Endodermal cell (in vitro differentiated cells): ENCODE measurements around the gene PET117. TPM values are rescaled to one million over a fixed set of nuclear protein-coding genes. Genes with fewer than 3 reads are reported as not detected.

Experiments
- DNase-seq: peaks from one replicate; pipeline ENCODE4 v3.0.0-alpha.2; 2017
- H3K27ac ChIP-seq: 2 replicates; pipeline ENCODE4 v1.5.1; 2013; ENCODE audit warnings: mild to moderate bottlenecking, low read depth, low read length, moderate library complexity
- H3K27me3 ChIP-seq: 2 replicates; pipeline ENCODE4 v1.6.1; 2013; ENCODE audit warnings: mild to moderate bottlenecking, low read length, moderate library complexity; ENCODE audit not compliant: insufficient read depth, control insufficient read depth, poor library complexity, severe bottlenecking
- H3K36me3 ChIP-seq: 2 replicates; pipeline ENCODE4 v1.7.0; 2013; ENCODE audit warnings: mild to moderate bottlenecking, low read length, moderate library complexity; ENCODE audit not compliant: control insufficient read depth, insufficient read depth
- H3K4me1 ChIP-seq: one replicate; pipeline ENCODE4 v1.7.0; 2013; ENCODE audit warnings: low read length; ENCODE audit not compliant: control insufficient read depth, insufficient read depth
- H3K4me3 ChIP-seq: 2 replicates; pipeline ENCODE4 v1.5.1; 2013; ENCODE audit warnings: mild to moderate bottlenecking, low read length, moderate library complexity
- H3K9ac ChIP-seq: 2 replicates; pipeline ENCODE4 v1.6.1; 2013; ENCODE audit warnings: mild to moderate bottlenecking, low read length, moderate library complexity; ENCODE audit not compliant: poor library complexity, severe bottlenecking; ENCODE audit errors: extremely low read depth
- H3K9me3 ChIP-seq: 2 replicates; pipeline ENCODE4 v1.6.1; 2013; ENCODE audit warnings: mild to moderate bottlenecking, low read length, moderate library complexity; ENCODE audit not compliant: control insufficient read depth
- H3K27ac Mint-ChIP-seq: 2 replicates; pipeline ENCODE4 v1.8.0; 2020; ENCODE audit warnings: mixed read lengths
- H3K27me3 Mint-ChIP-seq: 2 replicates; pipeline ENCODE4 v1.8.0; 2021; ENCODE audit warnings: mild to moderate bottlenecking, mixed read lengths; ENCODE audit not compliant: insufficient read depth
- H3K36me3 Mint-ChIP-seq: 2 replicates; pipeline ENCODE4 v1.8.0; 2020; ENCODE audit warnings: low read depth, mixed read lengths
- H3K4me1 Mint-ChIP-seq: 2 replicates; pipeline ENCODE4 v1.8.0; 2020; ENCODE audit warnings: mixed read lengths
- H3K4me3 Mint-ChIP-seq: 2 replicates; pipeline ENCODE4 v1.8.0; 2020; ENCODE audit warnings: mild to moderate bottlenecking, moderate library complexity, mixed read lengths
- H3K9me3 Mint-ChIP-seq: 2 replicates; pipeline ENCODE4 v1.8.0; 2020; ENCODE audit warnings: mild to moderate bottlenecking, mixed read lengths
- WGBS, 2 experiments: methylation state at CpG; one replicate each; pipeline versions ENCODE4 v1.1.5 to v1.1.7; 2013; ENCODE audit warnings: missing lambda C conversion rate in 2 of 2, mixed read lengths in 1 of 2; ENCODE audit not compliant: insufficient coverage in 1 of 2, insufficient read length in 1 of 2; 5-methylcytosine and 5-hydroxymethylcytosine counted together
- total RNA-seq, 2 donors: library from RNA; stranded (reverse); fragmentation: NEBNext Ultra II Directional in 1 of 2; extraction: Animal tissue kit (Norgen Biotek cat#: 25700) in 1 of 2; gene quantifications; 2 replicates in 1 of 2; 3 replicates in 1 of 2; pipeline ENCODE4 v1.2.1, GENCODE V29; 2021
- TF ChIP-seq, protein P1 (sequence below): fragments of 200-600 bp; sonication (generic); conservative IDR thresholded peaks from 2 replicates; pipeline ENCODE4 v1.5.0; 2021; ENCODE audit warnings: antibody characterized with exemption, mild to moderate bottlenecking

PET117 gene
- total RNA-seq, 2 donors from 2014 or later: 34.2 to 44.4 TPM

DNA sequence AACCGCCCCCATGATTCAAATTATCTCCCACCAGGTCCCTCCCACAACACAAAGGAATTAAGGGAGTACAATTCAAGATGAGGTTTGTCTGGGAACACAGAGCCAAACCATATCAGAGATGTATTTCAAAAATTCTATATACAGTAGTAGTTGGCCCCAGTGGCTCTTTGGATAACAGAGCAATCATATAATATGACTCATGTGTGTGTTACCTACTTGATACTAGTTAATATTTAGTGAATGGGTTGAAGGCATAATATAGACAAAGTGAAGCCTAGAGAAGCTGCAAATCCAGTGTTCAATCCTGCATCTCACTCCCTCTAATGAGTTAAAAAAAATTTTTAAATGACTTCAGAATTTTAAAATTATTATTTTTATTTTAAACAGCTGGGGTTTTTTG, 43.2 kb downstream of the PET117 start:
- Histone ChIP-seq H3K27ac (no peak overlapping the region), H3K27me3 (no peaks in the 10 kb centered on the region), H3K4me1 (no peaks in the 10 kb centered on the region), H3K9me3 (peaks cover 27% of the 10 kb centered on the region), H3K4me3 (no peak overlapping the region), H3K9ac (no peak overlapping the region), H3K36me3 (peaks cover 68% of the 10 kb centered on the region)
- Mint-ChIP-seq H3K27me3 (no peaks in the 10 kb centered on the region), H3K36me3 (peaks cover 79% of the 10 kb centered on the region), H3K4me1 (peaks cover 15% of the 10 kb centered on the region), H3K27ac (no peak overlapping the region), H3K9me3 (peaks cover 25% of the 10 kb centered on the region), H3K4me3 (no peak overlapping the region)
- no peak for DNase-seq
- TF ChIP-seq, protein P1, sequence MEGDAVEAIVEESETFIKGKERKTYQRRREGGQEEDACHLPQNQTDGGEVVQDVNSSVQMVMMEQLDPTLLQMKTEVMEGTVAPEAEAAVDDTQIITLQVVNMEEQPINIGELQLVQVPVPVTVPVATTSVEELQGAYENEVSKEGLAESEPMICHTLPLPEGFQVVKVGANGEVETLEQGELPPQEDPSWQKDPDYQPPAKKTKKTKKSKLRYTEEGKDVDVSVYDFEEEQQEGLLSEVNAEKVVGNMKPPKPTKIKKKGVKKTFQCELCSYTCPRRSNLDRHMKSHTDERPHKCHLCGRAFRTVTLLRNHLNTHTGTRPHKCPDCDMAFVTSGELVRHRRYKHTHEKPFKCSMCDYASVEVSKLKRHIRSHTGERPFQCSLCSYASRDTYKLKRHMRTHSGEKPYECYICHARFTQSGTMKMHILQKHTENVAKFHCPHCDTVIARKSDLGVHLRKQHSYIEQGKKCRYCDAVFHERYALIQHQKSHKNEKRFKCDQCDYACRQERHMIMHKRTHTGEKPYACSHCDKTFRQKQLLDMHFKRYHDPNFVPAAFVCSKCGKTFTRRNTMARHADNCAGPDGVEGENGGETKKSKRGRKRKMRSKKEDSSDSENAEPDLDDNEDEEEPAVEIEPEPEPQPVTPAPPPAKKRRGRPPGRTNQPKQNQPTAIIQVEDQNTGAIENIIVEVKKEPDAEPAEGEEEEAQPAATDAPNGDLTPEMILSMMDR: no peak
- 0% methylated on average over 1 of the region's 1 CpG; no CpG with 5 or more reads in 1 of the 2 experiments for WGBS, 2 experiments

DNA sequence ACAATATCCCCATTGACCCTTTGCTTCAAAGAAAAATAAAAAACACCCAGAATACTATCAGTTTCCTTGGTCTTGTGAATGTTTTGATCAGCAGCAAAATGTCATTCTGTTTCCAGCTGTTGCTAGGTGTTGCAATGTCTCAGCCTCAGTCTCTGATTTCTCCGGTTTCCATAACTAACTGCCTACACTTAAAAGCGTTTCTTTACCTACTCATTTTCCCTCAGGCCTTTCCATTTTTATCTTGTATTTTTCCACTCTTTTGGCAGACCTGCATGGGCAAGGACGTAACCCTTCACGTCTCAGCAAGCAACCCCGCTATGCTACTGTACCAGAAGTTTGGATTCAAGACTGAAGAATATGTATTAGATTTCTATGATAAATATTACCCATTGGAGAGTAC, 49.4 kb downstream of the PET117 start:
- Histone ChIP-seq H3K9ac (no peak overlapping the region), H3K9me3 (no peaks in the 10 kb centered on the region), H3K27me3 (no peaks in the 10 kb centered on the region), H3K4me3 (no peak overlapping the region), H3K27ac (no peak overlapping the region), H3K36me3 (peaks cover 64% of the 10 kb centered on the region), H3K4me1 (peaks cover 7% of the 10 kb centered on the region)
- WGBS, 2 experiments: 93 to 94% methylated on average over 2 to 5 of the region's 5 CpGs
- no peak overlapping the region for H3K4me3 Mint-ChIP-seq
- TF ChIP-seq, protein P1: no peak
- H3K27me3 Mint-ChIP-seq: no peaks in the 10 kb centered on the region
- no peaks in the 10 kb centered on the region for H3K9me3 Mint-ChIP-seq
- no peak overlapping the region for H3K27ac Mint-ChIP-seq
- H3K36me3 Mint-ChIP-seq: peaks cover 73% of the 10 kb centered on the region
- peaks cover 11% of the 10 kb centered on the region for H3K4me1 Mint-ChIP-seq
- no peak for DNase-seq

DNA sequence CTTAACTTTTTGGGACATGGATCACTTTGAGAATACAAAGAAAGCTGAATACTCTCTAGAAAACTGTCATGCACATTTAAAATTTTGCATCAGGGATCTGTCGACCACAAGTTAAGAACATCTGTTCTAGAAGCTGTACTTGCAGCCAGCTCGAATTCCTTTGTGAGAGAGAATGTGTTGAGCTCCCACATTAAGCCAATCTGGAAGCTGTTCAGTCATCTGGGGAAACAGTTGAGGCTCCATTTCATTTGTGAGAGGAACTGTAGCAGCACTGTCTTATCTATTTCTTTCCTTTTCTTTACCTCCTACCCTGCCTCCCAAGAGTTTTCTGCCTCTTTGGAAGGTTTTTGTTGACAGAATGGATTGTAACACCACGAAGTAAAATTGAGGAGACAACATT, 50.8 kb downstream of the PET117 start:
- Histone ChIP-seq H3K27me3 (no peaks in the 10 kb centered on the region), H3K9ac (no peak overlapping the region), H3K27ac (no peak overlapping the region), H3K4me3 (no peak overlapping the region), H3K9me3 (peaks cover 2% of the 10 kb centered on the region), H3K4me1 (peaks cover 7% of the 10 kb centered on the region), H3K36me3 (peaks cover 57% of the 10 kb centered on the region)
- TF ChIP-seq, protein P1: no peak
- no peak overlapping the region for H3K4me3 Mint-ChIP-seq
- H3K9me3 Mint-ChIP-seq: peaks cover 2% of the 10 kb centered on the region
- no peak overlapping the region for H3K27ac Mint-ChIP-seq
- peaks cover 11% of the 10 kb centered on the region for H3K4me1 Mint-ChIP-seq
- peaks cover 72% of the 10 kb centered on the region for H3K36me3 Mint-ChIP-seq
- WGBS, 2 experiments: 82 to 94% methylated on average over 3 of the region's 3 CpGs
- DNase-seq: no peak
- H3K27me3 Mint-ChIP-seq: no peaks in the 10 kb centered on the region
